ENCODE results near the gene DMTF1. TPM values are rescaled to one million over a fixed set of nuclear protein-coding genes. Genes with fewer than 3 reads are reported as not detected.

Gene DMTF1
- polyA plus RNA-seq, 2 of the 4 experiments (the other 2 are of a cell fraction) = 37.3 to 124 TPM

DNA sequence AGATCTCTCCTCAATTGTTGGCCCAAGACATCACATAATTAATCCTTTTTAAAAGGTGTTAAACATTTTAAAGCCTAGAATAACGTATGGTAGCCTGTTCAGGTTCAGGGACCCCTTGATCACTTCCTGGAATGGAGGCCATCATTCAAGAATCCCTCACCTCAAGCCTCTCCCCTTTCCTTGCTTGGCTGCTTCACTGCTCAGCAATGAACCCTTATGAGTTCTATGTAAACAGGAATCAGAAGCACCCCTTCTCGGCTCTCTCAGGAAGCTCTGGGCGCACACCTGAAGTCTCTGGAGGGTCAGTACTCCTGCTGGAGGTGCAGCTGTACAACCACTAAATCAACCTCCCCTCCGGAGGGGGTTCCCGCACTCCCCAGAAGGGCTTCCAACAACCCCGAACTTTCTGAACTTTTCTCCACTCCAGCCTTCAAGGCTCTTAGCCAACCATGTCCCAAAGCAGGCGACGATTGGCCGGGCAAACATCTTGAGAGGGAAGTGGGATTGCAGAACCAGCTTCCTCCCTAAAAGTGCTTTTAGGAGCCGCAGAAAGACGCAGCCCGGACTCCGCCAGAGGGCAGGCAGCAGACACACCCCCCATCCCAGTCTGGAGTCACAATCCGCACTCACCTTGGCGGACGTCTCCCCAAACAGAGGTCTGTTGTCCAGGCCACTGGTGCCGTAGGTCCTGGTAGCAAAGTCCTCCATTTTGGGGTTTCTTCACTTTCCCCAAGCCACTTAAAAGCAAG lies 66.7 kb downstream of the DMTF1 start:
- FAIRE-seq (no peak), ATAC-seq (peak; percentile 70 to 72), DNase-seq (ENCODE audit: low read depth in 1 of 2, low spot score in 1 of 2) (peak; percentile 42 to 50)
- Histone ChIP-seq H3K4me3 (peak overlapping the region; percentile 99), H3K27ac (peak overlapping the region; percentile 67 to 86), H3K4me1 (peaks cover 11% of the 10 kb centered on the region), H3K4me2 (peak overlapping the region; percentile 77), H3K9me3 (no peaks in the 10 kb centered on the region)
- POLR2A ChIA-PET = interaction anchor here (2.9 kb wide), 1 partner anchor 66 kb away, joined by 24 read pairs; the partner anchor contains the start of gene DMTF1
- no peak for TF ChIP-seq CBX2 (IDR thresholded peaks at IDR 0.05; ENCODE audit: borderline replicate concordance, low read depth)
- no peak for TF ChIP-seq NPAS2 (CRISPR knock-in tag; IDR thresholded peaks at IDR 0.05; ENCODE audit: borderline replicate concordance)
- TF ChIP-seq, protein P1, sequence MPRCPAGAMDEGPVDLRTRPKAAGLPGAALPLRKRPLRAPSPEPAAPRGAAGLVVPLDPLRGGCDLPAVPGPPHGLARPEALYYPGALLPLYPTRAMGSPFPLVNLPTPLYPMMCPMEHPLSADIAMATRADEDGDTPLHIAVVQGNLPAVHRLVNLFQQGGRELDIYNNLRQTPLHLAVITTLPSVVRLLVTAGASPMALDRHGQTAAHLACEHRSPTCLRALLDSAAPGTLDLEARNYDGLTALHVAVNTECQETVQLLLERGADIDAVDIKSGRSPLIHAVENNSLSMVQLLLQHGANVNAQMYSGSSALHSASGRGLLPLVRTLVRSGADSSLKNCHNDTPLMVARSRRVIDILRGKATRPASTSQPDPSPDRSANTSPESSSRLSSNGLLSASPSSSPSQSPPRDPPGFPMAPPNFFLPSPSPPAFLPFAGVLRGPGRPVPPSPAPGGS (IDR thresholded peaks at IDR 0.05) = no peak
- TF ChIP-seq HOXB13 (CRISPR knock-in tag; IDR thresholded peaks at IDR 0.05; ENCODE audit: low read depth) = no peak
- 15% methylated on average over 15 of the region's 17 CpGs for WGBS (ENCODE audit: missing lambda C conversion rate)
- CTCF ChIA-PET = interaction anchor here (4.0 kb wide), 1 partner anchor 18 kb away, joined by 20 read pairs; no protein-coding TSS in a partner anchor

DNA sequence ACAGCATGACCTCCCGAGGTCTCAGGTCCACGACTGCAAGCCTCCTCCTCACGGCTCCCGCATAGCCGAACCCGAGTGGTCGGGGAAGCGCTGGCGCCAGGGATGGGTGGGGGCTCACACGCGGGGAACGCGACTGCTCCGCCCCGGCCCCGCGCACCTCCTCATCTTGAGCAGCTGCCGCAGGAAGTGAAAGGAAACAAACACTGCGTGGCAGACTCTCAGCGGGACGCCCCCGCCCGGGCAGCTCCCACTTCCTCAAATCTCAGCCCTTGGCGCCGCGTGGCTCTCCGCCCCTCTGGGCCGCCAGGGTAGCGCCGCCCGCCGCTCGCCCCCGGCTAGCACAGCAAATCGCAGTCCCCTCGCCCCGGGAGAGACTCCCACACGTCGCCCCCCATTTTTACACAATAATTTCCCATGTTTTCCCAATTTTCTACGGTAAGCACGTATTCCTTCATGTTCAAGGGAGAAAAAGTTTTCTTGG lies 67.3 kb downstream of the DMTF1 start, which contains the start of gene TMEM243:
TSS of gene TMEM243 (minus strand) at position 188 of the 481 bp plus-strand sequence. CDS start 229 bp downstream, outside the sequence.
- H3K4me2 ChIP-seq = peak within 1 kb of the TSS; percentile 77
- ChIA-PET POLR2A (interaction anchor here (2.9 kb wide), 1 partner anchor 67 kb away, joined by 24 read pairs; the partner anchor contains the start of gene DMTF1), CTCF (interaction anchor here (4.0 kb wide), 1 partner anchor 17 kb away, joined by 20 read pairs; no protein-coding TSS in a partner anchor)
- no peaks in the 10 kb centered on the region for H3K9me3 ChIP-seq
- peak within 1 kb of the TSS; percentile 67 to 86 for H3K27ac ChIP-seq
- FAIRE-seq (no peak), ATAC-seq (peak; percentile 63 to 86), DNase-seq (ENCODE audit: low read depth in 1 of 2, low spot score in 1 of 2) (peak; percentile 51 to 53)
- H3K4me1 ChIP-seq = peaks cover 11% of the 10 kb centered on the region
- WGBS (ENCODE audit: missing lambda C conversion rate) = 2% methylated on average over 26 of the region's 41 CpGs
- H3K4me3 ChIP-seq = peak within 1 kb of the TSS; percentile 99
- no peak for TF ChIP-seq POLR2AphosphoS2 (conservative IDR thresholded peaks at IDR 0.05; ENCODE audit: low read length)
- TF ChIP-seq, protein P2, sequence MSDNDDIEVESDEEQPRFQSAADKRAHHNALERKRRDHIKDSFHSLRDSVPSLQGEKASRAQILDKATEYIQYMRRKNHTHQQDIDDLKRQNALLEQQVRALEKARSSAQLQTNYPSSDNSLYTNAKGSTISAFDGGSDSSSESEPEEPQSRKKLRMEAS (IDR thresholded peaks at IDR 0.05) = peak; percentile 76
- TF ChIP-seq, protein P3, sequence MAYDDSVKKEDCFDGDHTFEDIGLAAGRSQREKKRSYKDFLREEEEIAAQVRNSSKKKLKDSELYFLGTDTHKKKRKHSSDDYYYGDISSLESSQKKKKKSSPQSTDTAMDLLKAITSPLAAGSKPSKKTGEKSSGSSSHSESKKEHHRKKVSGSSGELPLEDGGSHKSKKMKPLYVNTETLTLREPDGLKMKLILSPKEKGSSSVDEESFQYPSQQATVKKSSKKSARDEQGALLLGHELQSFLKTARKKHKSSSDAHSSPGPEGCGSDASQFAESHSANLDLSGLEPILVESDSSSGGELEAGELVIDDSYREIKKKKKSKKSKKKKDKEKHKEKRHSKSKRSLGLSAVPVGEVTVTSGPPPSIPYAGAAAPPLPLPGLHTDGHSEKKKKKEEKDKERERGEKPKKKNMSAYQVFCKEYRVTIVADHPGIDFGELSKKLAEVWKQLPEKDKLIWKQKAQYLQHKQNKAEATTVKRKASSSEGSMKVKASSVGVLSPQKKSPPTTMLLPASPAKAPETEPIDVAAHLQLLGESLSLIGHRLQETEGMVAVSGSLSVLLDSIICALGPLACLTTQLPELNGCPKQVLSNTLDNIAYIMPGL (CRISPR knock-in tag; IDR thresholded peaks at IDR 0.05; ENCODE audit: borderline replicate concordance) = no peak
- TF ChIP-seq POLR2A (IDR thresholded peaks at IDR 0.05; ENCODE audit: low read length) = peak; percentile 32
- TF ChIP-seq MYC (IDR thresholded peaks at IDR 0.05; ENCODE audit: borderline replicate concordance, low read length) = peak; percentile 70; the same call in 1 of the 2 replicates

DNA sequence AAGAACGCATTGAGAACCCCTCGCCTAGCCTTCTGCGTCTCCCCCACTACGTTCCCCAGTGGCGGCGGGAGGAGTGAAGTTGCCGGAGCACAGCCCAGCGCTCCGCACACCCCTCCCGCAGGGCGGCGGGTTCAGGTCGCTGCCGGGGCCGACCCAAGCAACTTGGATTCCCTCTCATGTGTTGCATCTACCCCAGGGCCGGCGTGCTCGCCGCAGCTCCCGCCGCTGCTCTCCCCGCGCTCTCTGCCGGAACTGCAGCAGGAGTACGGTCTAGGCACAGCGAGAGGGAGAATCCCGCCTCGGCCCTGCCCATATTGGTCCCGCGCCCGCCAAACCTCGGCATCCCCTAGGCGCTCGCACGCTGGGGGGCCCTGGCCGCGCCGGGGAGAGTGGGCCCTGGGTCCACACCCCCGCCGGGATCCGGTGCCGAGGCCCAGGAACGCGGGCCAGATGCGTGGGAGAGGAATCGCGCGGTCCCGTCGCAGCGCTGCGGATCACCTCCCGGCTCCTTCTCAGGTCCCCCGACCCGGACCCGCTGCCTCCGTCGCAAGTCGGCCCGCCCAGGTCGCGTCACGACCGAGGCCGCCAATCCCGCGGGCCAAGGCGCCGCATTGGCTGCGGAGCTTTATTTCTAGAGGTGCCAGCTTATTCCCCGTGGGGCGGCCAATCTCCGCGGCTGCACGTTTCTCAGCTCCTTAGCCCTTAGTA lies 67.9 kb downstream of the DMTF1 start:
- CTCF ChIA-PET = interaction anchor here (1.4 to 4.0 kb wide), 2 partner anchors 17 to 72 kb away, joined by 3 to 20 read pairs; no protein-coding TSS in a partner anchor
- Histone ChIP-seq H3K27ac (peak overlapping the region; percentile 67 to 86), H3K4me2 (peak overlapping the region; percentile 77), H3K4me1 (peaks cover 12% of the 10 kb centered on the region), H3K4me3 (peak overlapping the region; percentile 99), H3K9me3 (no peaks in the 10 kb centered on the region)
- 1% methylated on average over 16 of the region's 75 CpGs for WGBS (ENCODE audit: missing lambda C conversion rate)
- FAIRE-seq (no peak), ATAC-seq (peak; percentile 82 to 93), DNase-seq (ENCODE audit: low read depth in 1 of 2, low spot score in 1 of 2) (peak; percentile 75 to 88)
- POLR2A ChIA-PET = interaction anchor here (0.7 to 2.9 kb wide), 5 partner anchors 16 to 155 kb away, joined by 3 to 24 read pairs (median 3); partner anchors contain the start of gene DMTF1
- TF ChIP-seq EHF (CRISPR knock-in tag; IDR thresholded peaks at IDR 0.05) = no peak
- TF ChIP-seq, protein P2 (IDR thresholded peaks at IDR 0.05) = peak; percentile 56
- TF ChIP-seq, protein P4, sequence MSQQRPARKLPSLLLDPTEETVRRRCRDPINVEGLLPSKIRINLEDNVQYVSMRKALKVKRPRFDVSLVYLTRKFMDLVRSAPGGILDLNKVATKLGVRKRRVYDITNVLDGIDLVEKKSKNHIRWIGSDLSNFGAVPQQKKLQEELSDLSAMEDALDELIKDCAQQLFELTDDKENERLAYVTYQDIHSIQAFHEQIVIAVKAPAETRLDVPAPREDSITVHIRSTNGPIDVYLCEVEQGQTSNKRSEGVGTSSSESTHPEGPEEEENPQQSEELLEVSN (IDR thresholded peaks at IDR 0.05; ENCODE audit: borderline replicate concordance, low read depth) = peak; percentile 61; the same call in 1 of the 2 replicates
- peak; percentile 64 for TF ChIP-seq PHF8 (IDR thresholded peaks at IDR 0.05; ENCODE audit: borderline replicate concordance, low read depth)
- peak; percentile 62 for TF ChIP-seq POLR2A (IDR thresholded peaks at IDR 0.05; ENCODE audit: low read length)
- TF ChIP-seq, protein P5, sequence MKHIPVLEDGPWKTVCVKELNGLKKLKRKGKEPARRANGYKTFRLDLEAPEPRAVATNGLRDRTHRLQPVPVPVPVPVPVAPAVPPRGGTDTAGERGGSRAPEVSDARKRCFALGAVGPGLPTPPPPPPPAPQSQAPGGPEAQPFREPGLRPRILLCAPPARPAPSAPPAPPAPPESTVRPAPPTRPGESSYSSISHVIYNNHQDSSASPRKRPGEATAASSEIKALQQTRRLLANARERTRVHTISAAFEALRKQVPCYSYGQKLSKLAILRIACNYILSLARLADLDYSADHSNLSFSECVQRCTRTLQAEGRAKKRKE (CRISPR knock-in tag; IDR thresholded peaks at IDR 0.05; ENCODE audit: low read depth) = no peak
- TF ChIP-seq BHLHE40 (IDR thresholded peaks at IDR 0.05; ENCODE audit: low read depth, low read length) = no peak
- no peak for TF ChIP-seq KDM1A (IDR thresholded peaks at IDR 0.05; ENCODE audit: low read depth)
- TF ChIP-seq, protein P6, sequence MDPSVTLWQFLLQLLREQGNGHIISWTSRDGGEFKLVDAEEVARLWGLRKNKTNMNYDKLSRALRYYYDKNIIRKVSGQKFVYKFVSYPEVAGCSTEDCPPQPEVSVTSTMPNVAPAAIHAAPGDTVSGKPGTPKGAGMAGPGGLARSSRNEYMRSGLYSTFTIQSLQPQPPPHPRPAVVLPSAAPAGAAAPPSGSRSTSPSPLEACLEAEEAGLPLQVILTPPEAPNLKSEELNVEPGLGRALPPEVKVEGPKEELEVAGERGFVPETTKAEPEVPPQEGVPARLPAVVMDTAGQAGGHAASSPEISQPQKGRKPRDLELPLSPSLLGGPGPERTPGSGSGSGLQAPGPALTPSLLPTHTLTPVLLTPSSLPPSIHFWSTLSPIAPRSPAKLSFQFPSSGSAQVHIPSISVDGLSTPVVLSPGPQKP (IDR thresholded peaks at IDR 0.05; ENCODE audit: low read depth, low read length) = no peak

All from A549 (cell line).